H1 (cell line): ENCODE measurements around the gene CACNB2.

ENCODE experiments used
- EGR1 ChIP-seq: IDR thresholded peaks from 2 replicates; pipeline ENCODE4 v1.6.1; 2011; ENCODE audit warnings: low read depth, low read length, borderline replicate concordance
- EP300 ChIP-seq, 2 experiments: IDR thresholded peaks; 1 replicate in 1 of 2; 2 replicates in 1 of 2; pipeline ENCODE4 v1.6.1; 2011 to 2012; ENCODE audit warnings: low read depth in 2 of 2, low read length in 2 of 2, mild to moderate bottlenecking in 2 of 2, borderline replicate concordance in 1 of 2, inconsistent platforms in 1 of 2, moderate library complexity in 1 of 2
- EZH2 ChIP-seq: fragments of 200-600 bp; sonication (generic); IDR thresholded peaks from 2 replicates; pipeline ENCODE4 v1.7.1; 2012; ENCODE audit warnings: low read depth, mild to moderate bottlenecking, moderate library complexity, low read length, inconsistent platforms; ENCODE audit not compliant: severe bottlenecking
- JUND ChIP-seq: IDR thresholded peaks from 2 replicates; pipeline ENCODE4 v1.6.1; 2011; ENCODE audit warnings: mild to moderate bottlenecking, improper control_type of control experiment, low read length
- POLR2A ChIP-seq, 2 experiments: IDR thresholded peaks; 1 replicate in 1 of 2; 2 replicates in 1 of 2; pipeline ENCODE4 v1.6.1; 2011; ENCODE audit warnings: low read depth in 2 of 2, low read length in 2 of 2, mild to moderate bottlenecking in 2 of 2; ENCODE audit errors: control extremely low read depth in 1 of 2
- SP1 ChIP-seq: IDR thresholded peaks from 2 replicates; pipeline ENCODE4 v1.6.1; 2011; ENCODE audit warnings: low read depth, low read length
- TF ChIP-seq, protein P1 (sequence below): IDR thresholded peaks from 2 replicates; pipeline ENCODE4 v1.6.1; 2011; ENCODE audit warnings: low read depth, mild to moderate bottlenecking, low read length; ENCODE audit not compliant: insufficient read depth
- TF ChIP-seq, protein P2 (sequence below), 3 experiments: IDR thresholded peaks; 1 replicate in 2 of 3; 2 replicates in 1 of 3; pipeline versions ENCODE4 v1.5.1 to v1.6.1; 2011; ENCODE audit warnings: low read length in 3 of 3, mild to moderate bottlenecking in 3 of 3, inconsistent platforms in 2 of 3, low read depth in 1 of 3, moderate library complexity in 1 of 3; ENCODE audit not compliant: insufficient read depth in 1 of 3; ENCODE audit errors: control extremely low read depth in 1 of 3
- TF ChIP-seq, protein P3 (sequence below): IDR thresholded peaks from 2 replicates; pipeline ENCODE4 v1.6.1; 2012; ENCODE audit warnings: inconsistent platforms

DNA sequence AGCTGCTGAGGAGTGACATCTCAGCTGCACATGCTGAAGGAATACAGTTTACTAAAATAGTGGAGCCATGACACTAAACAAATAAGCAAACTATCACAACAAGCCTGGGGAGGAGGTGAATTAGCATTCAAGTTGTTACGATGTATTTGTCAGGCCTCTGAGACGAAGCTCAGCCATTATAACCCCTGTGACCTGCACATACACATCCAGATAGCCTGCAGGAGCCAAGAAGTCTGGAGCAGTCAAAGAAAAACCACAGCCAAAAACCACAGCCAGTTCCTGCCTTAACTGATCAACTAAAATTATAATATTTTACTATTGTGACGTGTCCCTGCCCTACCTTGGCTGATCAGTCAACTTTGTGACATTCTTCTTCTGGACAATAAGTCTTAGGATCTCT is 442.6 kb downstream of the CACNB2 start:
- TF ChIP-seq SP1 = no peak
- TF ChIP-seq EP300 (IDR thresholded peaks at IDR 0.05; ENCODE audit: borderline replicate concordance in 1 of 2, low read depth in 2 of 2, low read length in 2 of 2) = no peak
- TF ChIP-seq, protein P1, sequence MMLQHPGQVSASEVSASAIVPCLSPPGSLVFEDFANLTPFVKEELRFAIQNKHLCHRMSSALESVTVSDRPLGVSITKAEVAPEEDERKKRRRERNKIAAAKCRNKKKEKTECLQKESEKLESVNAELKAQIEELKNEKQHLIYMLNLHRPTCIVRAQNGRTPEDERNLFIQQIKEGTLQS = no peak
- no peak for TF ChIP-seq POLR2A (IDR thresholded peaks at IDR 0.05; ENCODE audit: control extremely low read depth in 1 of 2, low read depth in 2 of 2, low read length in 2 of 2)
- TF ChIP-seq, protein P2, sequence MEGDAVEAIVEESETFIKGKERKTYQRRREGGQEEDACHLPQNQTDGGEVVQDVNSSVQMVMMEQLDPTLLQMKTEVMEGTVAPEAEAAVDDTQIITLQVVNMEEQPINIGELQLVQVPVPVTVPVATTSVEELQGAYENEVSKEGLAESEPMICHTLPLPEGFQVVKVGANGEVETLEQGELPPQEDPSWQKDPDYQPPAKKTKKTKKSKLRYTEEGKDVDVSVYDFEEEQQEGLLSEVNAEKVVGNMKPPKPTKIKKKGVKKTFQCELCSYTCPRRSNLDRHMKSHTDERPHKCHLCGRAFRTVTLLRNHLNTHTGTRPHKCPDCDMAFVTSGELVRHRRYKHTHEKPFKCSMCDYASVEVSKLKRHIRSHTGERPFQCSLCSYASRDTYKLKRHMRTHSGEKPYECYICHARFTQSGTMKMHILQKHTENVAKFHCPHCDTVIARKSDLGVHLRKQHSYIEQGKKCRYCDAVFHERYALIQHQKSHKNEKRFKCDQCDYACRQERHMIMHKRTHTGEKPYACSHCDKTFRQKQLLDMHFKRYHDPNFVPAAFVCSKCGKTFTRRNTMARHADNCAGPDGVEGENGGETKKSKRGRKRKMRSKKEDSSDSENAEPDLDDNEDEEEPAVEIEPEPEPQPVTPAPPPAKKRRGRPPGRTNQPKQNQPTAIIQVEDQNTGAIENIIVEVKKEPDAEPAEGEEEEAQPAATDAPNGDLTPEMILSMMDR (IDR thresholded peaks at IDR 0.05; ENCODE audit: control extremely low read depth in 1 of 3, insufficient read depth in 1 of 3, low read depth in 1 of 3, low read length in 3 of 3) = no peak
- no peak for TF ChIP-seq JUND
- TF ChIP-seq, protein P3, sequence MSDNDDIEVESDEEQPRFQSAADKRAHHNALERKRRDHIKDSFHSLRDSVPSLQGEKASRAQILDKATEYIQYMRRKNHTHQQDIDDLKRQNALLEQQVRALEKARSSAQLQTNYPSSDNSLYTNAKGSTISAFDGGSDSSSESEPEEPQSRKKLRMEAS = no peak
- no peak for TF ChIP-seq EZH2
- TF ChIP-seq EGR1 = no peak
